H1 (cell line): ENCODE measurements around the gene PDZD11. TPM values are rescaled to one million over a fixed set of nuclear protein-coding genes. Genes with fewer than 3 reads are reported as not detected.

Experiments used
- CTCF ChIA-PET: fragments of 300-600 bp; sonication (Branson Sonifier 250); formaldehyde crosslinking; loops from one replicate; lab custom pipeline; 2021; ENCODE audit not compliant: partially characterized antibody; lab: Charles Lee
- POLR2A ChIA-PET: fragments of 300-600 bp; sonication (Branson Sonifier 250); formaldehyde crosslinking; loops from one replicate; lab custom pipeline; 2021; ENCODE audit warnings: inconsistent platforms; ENCODE audit not compliant: partially characterized antibody; lab: Charles Lee
- DNase-seq, 2 experiments: peaks; one replicate each; pipeline versions ENCODE4 v3.0.0 to v3.0.0-alpha.2; 2010 to 2022; ENCODE audit warnings: low spot score in 2 of 2, low read depth in 1 of 2, mixed read lengths in 1 of 2
- FAIRE-seq: peaks from 2 replicates; lab custom pipeline; 2011; peaks lifted over from hg19 to GRCh38; lab: Jason Lieb, UNC
- H2AFZ ChIP-seq: 2 replicates; pipeline ENCODE4 v1.8.1; 2012; ENCODE audit warnings: low read length, inconsistent platforms
- H2AK5ac ChIP-seq: 2 replicates; pipeline ENCODE4 v1.6.1; 2013; ENCODE audit warnings: low read depth, low read length
- H2BK120ac ChIP-seq: replicated peaks from 2 replicates; pipeline ENCODE3; 2013; ENCODE audit warnings: low read depth, low read length, inconsistent platforms
- H2BK12ac ChIP-seq: 2 replicates; pipeline ENCODE4 v1.6.1; 2013; ENCODE audit warnings: low read depth, low read length
- H2BK15ac ChIP-seq: 2 replicates; pipeline ENCODE4 v1.6.1; 2013; ENCODE audit warnings: low read length
- H2BK20ac ChIP-seq: 2 replicates; pipeline ENCODE4 v1.6.1; 2013; ENCODE audit warnings: low read length
- H2BK5ac ChIP-seq: 2 replicates; pipeline ENCODE4 v1.6.1; 2013; ENCODE audit warnings: low read depth, low read length
- H3K14ac ChIP-seq: 2 replicates; pipeline ENCODE4 v1.6.1; 2013; ENCODE audit warnings: inconsistent platforms; ENCODE audit not compliant: insufficient read length
- H3K18ac ChIP-seq: 2 replicates; pipeline ENCODE4 v1.6.1; 2013; ENCODE audit warnings: low read length; ENCODE audit errors: extremely low read depth
- H3K23ac ChIP-seq: 2 replicates; pipeline ENCODE4 v1.6.1; 2013; ENCODE audit warnings: inconsistent platforms; ENCODE audit not compliant: insufficient read length
- H3K23me2 ChIP-seq: 2 replicates; pipeline ENCODE4 v1.6.1; 2013; ENCODE audit warnings: low read depth, low read length
- H3K27ac ChIP-seq: 2 replicates; pipeline ENCODE4 v1.6.1; 2011; ENCODE audit warnings: low read depth, low read length, inconsistent platforms
- H3K27me3 ChIP-seq, 4 experiments: replicated peaks in 1 of 4; 1 replicate in 1 of 4; 2 replicates in 3 of 4; pipeline versions ENCODE4 v1.6.1 to v1.8.1; 2011 to 2013; ENCODE audit warnings: low read length in 3 of 4, mild to moderate bottlenecking in 3 of 4, inconsistent platforms in 2 of 4, mixed read lengths in 2 of 4, moderate library complexity in 1 of 4; ENCODE audit not compliant: control insufficient read depth in 3 of 4, insufficient read depth in 3 of 4; ENCODE audit errors: extremely low read depth in 1 of 4
- H3K36me3 ChIP-seq, 4 experiments: 2 replicates each; pipeline versions ENCODE4 v1.6.1 to v1.8.1; 2011 to 2013; ENCODE audit warnings: mild to moderate bottlenecking in 4 of 4, low read length in 3 of 4, moderate library complexity in 2 of 4, control low read depth in 1 of 4, inconsistent platforms in 1 of 4; ENCODE audit not compliant: insufficient read depth in 4 of 4, control insufficient read depth in 2 of 4
- H3K4ac ChIP-seq: replicated peaks from 2 replicates; pipeline ENCODE3; 2013; ENCODE audit warnings: low read length, low read depth, mixed read lengths, inconsistent platforms; ENCODE audit not compliant: insufficient read length
- H3K4me1 ChIP-seq, 4 experiments: replicated peaks in 1 of 4; 1 replicate in 1 of 4; 2 replicates in 3 of 4; pipeline versions ENCODE4 v1.6.1 to v1.8.1; 2011 to 2013; ENCODE audit warnings: low read length in 3 of 4, inconsistent platforms in 2 of 4, mixed read lengths in 1 of 4; ENCODE audit not compliant: insufficient read depth in 4 of 4, control insufficient read depth in 3 of 4
- H3K4me2 ChIP-seq, 2 experiments: 2 replicates each; pipeline versions ENCODE4 v1.6.1 to v1.8.1; 2011 to 2013; ENCODE audit warnings: low read depth in 2 of 2, low read length in 2 of 2, control low read depth in 1 of 2, inconsistent platforms in 1 of 2, mild to moderate bottlenecking in 1 of 2; ENCODE audit not compliant: insufficient read depth in 1 of 2
- H3K4me3 ChIP-seq, 4 experiments: fragments of 200-600, 300-600 bp in 1 of 4; sonication (generic), shearing (Covaris generic), sonication (Bioruptor Twin) in 1 of 4; 2 replicates each; pipeline versions ENCODE4 v1.5.1 to v1.8.1; 2011 to 2016; ENCODE audit warnings: low read length in 4 of 4, low read depth in 3 of 4, control low read depth in 2 of 4, inconsistent platforms in 2 of 4, mild to moderate bottlenecking in 2 of 4, mixed read lengths in 1 of 4, moderate library complexity in 1 of 4; ENCODE audit not compliant: insufficient read depth in 2 of 4; ENCODE audit errors: extremely low read depth in 1 of 4
- H3K56ac ChIP-seq: replicated peaks from 2 replicates; pipeline ENCODE3; 2013; ENCODE audit warnings: low read depth, mild to moderate bottlenecking, mixed read lengths, low read length, inconsistent platforms; ENCODE audit not compliant: insufficient read length
- H3K79me1 ChIP-seq: 2 replicates; pipeline ENCODE4 v1.6.1; 2013; ENCODE audit warnings: low read depth, low read length, control low read depth
- H3K79me2 ChIP-seq, 2 experiments: 2 replicates each; pipeline versions ENCODE4 v1.6.1 to v1.8.1; 2012 to 2013; ENCODE audit warnings: low read length in 2 of 2, mild to moderate bottlenecking in 2 of 2, inconsistent platforms in 1 of 2; ENCODE audit not compliant: insufficient read depth in 2 of 2, control insufficient read depth in 1 of 2
- H3K9ac ChIP-seq, 4 experiments: replicated peaks in 1 of 4; 1 replicate in 1 of 4; 2 replicates in 3 of 4; pipeline versions ENCODE4 v1.6.1 to v1.8.1; 2011 to 2013; ENCODE audit warnings: low read depth in 3 of 4, low read length in 3 of 4, control low read depth in 2 of 4, mild to moderate bottlenecking in 2 of 4, moderate library complexity in 2 of 4, inconsistent platforms in 1 of 4; ENCODE audit errors: extremely low read depth in 1 of 4
- H3K9me3 ChIP-seq, 2 experiments: 2 replicates each; pipeline versions ENCODE4 v1.6.1 to v1.8.1; 2012 to 2013; ENCODE audit warnings: mild to moderate bottlenecking in 2 of 2, moderate library complexity in 2 of 2, control low read depth in 1 of 2, inconsistent platforms in 1 of 2, low read depth in 1 of 2, low read length in 1 of 2, mixed read lengths in 1 of 2; ENCODE audit not compliant: insufficient read depth in 2 of 2
- H4K20me1 ChIP-seq, 2 experiments: replicated peaks in 1 of 2; 2 replicates each; pipeline versions ENCODE3 to v1.8.1; 2011 to 2013; ENCODE audit warnings: inconsistent platforms in 2 of 2, low read length in 2 of 2, mild to moderate bottlenecking in 1 of 2; ENCODE audit not compliant: insufficient read depth in 2 of 2, control insufficient read depth in 1 of 2
- H4K5ac ChIP-seq: 2 replicates; pipeline ENCODE4 v1.6.1; 2013; ENCODE audit warnings: low read length, low read depth, mixed read lengths, inconsistent platforms; ENCODE audit not compliant: insufficient read length
- H4K8ac ChIP-seq: 2 replicates; pipeline ENCODE4 v1.8.0; 2013; ENCODE audit warnings: mild to moderate bottlenecking, moderate library complexity, low read length, inconsistent platforms; ENCODE audit not compliant: insufficient read depth; ENCODE audit errors: extremely low read depth
- H4K91ac ChIP-seq: replicated peaks from 2 replicates; pipeline ENCODE3; 2013; ENCODE audit warnings: low read length, mixed read lengths, inconsistent platforms; ENCODE audit not compliant: insufficient read length
- CHD2 ChIP-seq: IDR thresholded peaks from 2 replicates; pipeline ENCODE4 v1.6.1; 2012; ENCODE audit warnings: low read length, improper control_type of control experiment
- CREB1 ChIP-seq: IDR thresholded peaks from 2 replicates; pipeline ENCODE4 v1.6.1; 2012; ENCODE audit warnings: inconsistent platforms
- WGBS, 2 experiments: shearing (Covaris generic) in 1 of 2; methylation state at CpG; one replicate each; pipeline versions ENCODE4 v1.1.6 to v1.1.7; 2013 to 2015; ENCODE audit warnings: low lambda C conversion rate in 2 of 2, mixed read lengths in 2 of 2, inconsistent platforms in 1 of 2, low coverage in 1 of 2, missing lambda C conversion rate in 1 of 2; ENCODE audit not compliant: insufficient replicate concordance in 2 of 2, insufficient coverage in 1 of 2, insufficient read length in 1 of 2; ENCODE audit errors: extremely low coverage in 1 of 2, missing lambda C conversion rate in 1 of 2; 5-methylcytosine and 5-hydroxymethylcytosine counted together
- polyA plus RNA-seq, 7 experiments: library from polyadenylated mRNA; depleted of rRNA in 3 of 7; stranded (reverse) in 5 of 7; unstranded in 2 of 7; fragments of >200 nt in 5 of 7; fragments of 200-250 nt in 2 of 7; gene quantifications; 1 replicate in 5 of 7; 2 replicates in 1 of 7; 4 replicates in 1 of 7; pipeline versions ENCODE4 v1.2.1 to v1.2.3, GENCODE V29; 2011 to 2013; ENCODE audit warnings: missing spikeins in 2 of 7, mixed read lengths in 2 of 7
- total RNA-seq: library from RNA; stranded (reverse); fragmentation: NEBNext Ultra II Directional; extraction: Animal tissue kit (Norgen Biotek cat#: 25700); gene quantifications from 2 replicates; pipeline ENCODE4 v1.2.1, GENCODE V29; 2021

PDZD11 gene
- total and polyA plus RNA-seq, 2 of the 8 experiments (the other 6 are each of a cell fraction or from before 2014, with no cell fraction given): 31.5 to 55.9 TPM

DNA sequence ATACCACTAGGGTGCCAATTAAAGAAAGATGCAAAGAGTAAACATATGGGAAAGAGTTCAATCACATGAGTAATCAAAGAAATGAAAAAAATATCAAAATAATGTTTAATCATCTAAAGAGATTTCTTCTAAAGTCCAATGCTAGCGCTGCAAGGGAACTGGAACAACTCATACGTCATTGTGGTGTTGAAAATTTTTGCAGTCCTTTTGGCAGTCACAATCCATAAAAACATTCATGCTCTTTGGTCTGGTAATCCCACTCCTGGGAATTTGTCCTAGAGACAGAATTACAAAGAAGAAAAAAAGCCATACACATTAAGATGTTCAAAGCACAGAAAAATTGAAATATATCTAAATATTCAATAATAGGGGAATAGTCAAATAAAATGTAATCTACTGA lies 34.3 kb downstream of the PDZD11 start:
- H3K27me3 ChIP-seq: no peaks in the 10 kb centered on the region
- H2AK5ac ChIP-seq: no peak overlapping the region
- POLR2A ChIA-PET: no interaction called here
- H3K4me1 ChIP-seq: no peaks in the 10 kb centered on the region
- no peaks in the 10 kb centered on the region for H3K79me1 ChIP-seq
- H2BK5ac ChIP-seq: no peak overlapping the region
- H3K56ac ChIP-seq: no peak overlapping the region
- no peaks in the 10 kb centered on the region for H3K9me3 ChIP-seq
- H2AFZ ChIP-seq: no peak overlapping the region
- FAIRE-seq (no peak), DNase-seq (no peak)
- no peak overlapping the region for H3K18ac ChIP-seq
- no peak overlapping the region for H3K23ac ChIP-seq
- 96% methylated on average over 2 of the region's 2 CpGs; no CpG with 5 or more reads in 1 of the 2 experiments for WGBS, 2 experiments
- no peak overlapping the region for H2BK20ac ChIP-seq
- no peaks in the 10 kb centered on the region for H3K36me3 ChIP-seq
- no peak overlapping the region for H2BK12ac ChIP-seq
- TF ChIP-seq CREB1 (no peak), CHD2 (no peak)
- H2BK120ac ChIP-seq: no peak overlapping the region
- no peak overlapping the region for H4K91ac ChIP-seq
- H4K8ac ChIP-seq: no peak overlapping the region
- no peak overlapping the region for H4K5ac ChIP-seq
- no peaks in the 10 kb centered on the region for H3K23me2 ChIP-seq
- CTCF ChIA-PET: no interaction called here
- H3K27ac ChIP-seq: no peak overlapping the region
- H3K14ac ChIP-seq: no peak overlapping the region
- no peaks in the 10 kb centered on the region for H4K20me1 ChIP-seq
- no peak overlapping the region for H3K4me3 ChIP-seq
- H3K4me2 ChIP-seq: no peak overlapping the region
- no peak overlapping the region for H2BK15ac ChIP-seq
- H3K9ac ChIP-seq: no peak overlapping the region
- no peaks in the 10 kb centered on the region for H3K79me2 ChIP-seq
- H3K4ac ChIP-seq: no peak overlapping the region
